ENCODE results near the gene GLOD5. TPM values are rescaled to one million over a fixed set of nuclear protein-coding genes. Genes with fewer than 3 reads are reported as not detected.

Gene GLOD5
- total RNA-seq, 4 donors from 2014 or later: 15.2 to 15.3 TPM; not detected in 2

- no peak overlapping the region for H3K27ac ChIP-seq
- no peaks in the 10 kb centered on the region for H3K27me3 ChIP-seq
- TF ChIP-seq POLR2A (IDR thresholded peaks at IDR 0.05) (no peak), CTCF (IDR thresholded peaks at IDR 0.05) (no peak)
- no peaks in the 10 kb centered on the region for H3K9me3 ChIP-seq
- H3K4me3 ChIP-seq: no peak overlapping the region
- no peak for DNase-seq
- H3K36me3 ChIP-seq: no peaks in the 10 kb centered on the region
- no peaks in the 10 kb centered on the region for H3K4me1 ChIP-seq
Measured at GRCh38 chrX:48793935-48794334, 32.4 kb downstream of the GLOD5 start.

- no peak overlapping the region for H3K4me3 ChIP-seq
- TF ChIP-seq CTCF (IDR thresholded peaks at IDR 0.05) (no peak), POLR2A (IDR thresholded peaks at IDR 0.05) (no peak)
- H3K9me3 ChIP-seq: no peaks in the 10 kb centered on the region
- no peak for DNase-seq
- no peaks in the 10 kb centered on the region for H3K27me3 ChIP-seq
- H3K4me1 ChIP-seq: no peaks in the 10 kb centered on the region
- H3K27ac ChIP-seq: no peak overlapping the region
- no peaks in the 10 kb centered on the region for H3K36me3 ChIP-seq
Measured at GRCh38 chrX:48794340-48794910, 32.9 kb downstream of the GLOD5 start.

- Histone ChIP-seq H3K27me3 (no peaks in the 10 kb centered on the region), H3K4me1 (no peaks in the 10 kb centered on the region), H3K9me3 (no peaks in the 10 kb centered on the region), H3K27ac (no peak overlapping the region), H3K36me3 (no peaks in the 10 kb centered on the region), H3K4me3 (no peak overlapping the region)
- TF ChIP-seq CTCF (IDR thresholded peaks at IDR 0.05): no peak
- TF ChIP-seq POLR2A (IDR thresholded peaks at IDR 0.05): no peak
- DNase-seq: no peak
Measured at GRCh38 chrX:48794911-48795515, 33.5 kb downstream of the GLOD5 start.

GRCh38 chrX:48798318-48798717 lies 36.8 kb downstream of the GLOD5 start:
- Histone ChIP-seq H3K9me3 (no peaks in the 10 kb centered on the region), H3K4me1 (no peaks in the 10 kb centered on the region), H3K27ac (no peak overlapping the region), H3K27me3 (no peaks in the 10 kb centered on the region), H3K36me3 (no peaks in the 10 kb centered on the region), H3K4me3 (no peak overlapping the region)
- TF ChIP-seq CTCF (IDR thresholded peaks at IDR 0.05) (no peak), POLR2A (IDR thresholded peaks at IDR 0.05) (no peak)
- DNase-seq: no peak

GRCh38 chrX:48800574-48801279 lies 39.2 kb downstream of the GLOD5 start:
- DNase-seq: no peak
- peaks cover 0 to 6% (median 0%) of the 10 kb centered on the region in 3 donors for H3K36me3 ChIP-seq
- H3K9me3 ChIP-seq: no peaks in the 10 kb centered on the region
- TF ChIP-seq CTCF (IDR thresholded peaks at IDR 0.05) (peak in 1 of 6 experiments; percentile 3), POLR2A (IDR thresholded peaks at IDR 0.05) (no peak)
- no peaks in the 10 kb centered on the region for H3K4me1 ChIP-seq
- H3K27me3 ChIP-seq: no peaks in the 10 kb centered on the region
- peak overlapping the region; percentile 88 to 94 (median 93) for H3K27ac ChIP-seq
- peak overlapping the region; percentile 54 to 81 (median 69) for H3K4me3 ChIP-seq

Data from Peyer's patch (tissue), 4 donors.